ENCODE measurements around the gene PRDM2. TPM values are rescaled to one million over a fixed set of nuclear protein-coding genes. Genes with fewer than 3 reads are reported as not detected.

Gene PRDM2
- total RNA-seq, 4 donors from 2014 or later: 54.4 to 99.1 (median 63.1) TPM

- 83% methylated on average over 2 of the region's 2 CpGs for WGBS
- H3K27ac ChIP-seq: no peak overlapping the region
- H3K4me1 ChIP-seq: no peaks in the 10 kb centered on the region
These were observed 171.4 kb downstream of the PRDM2 start for GRCh38 chr1:13871413-13871812.

GRCh38 chr1:13871886-13872285, 171.9 kb downstream of the PRDM2 start:
- WGBS: 87% methylated on average over 3 of the region's 3 CpGs
- Histone ChIP-seq H3K36me3 (no peaks in the 10 kb centered on the region), H3K27ac (no peak overlapping the region), H3K4me1 (no peaks in the 10 kb centered on the region), H3K27me3 (peaks cover 3% of the 10 kb centered on the region), H3K9me3 (no peaks in the 10 kb centered on the region), H3K4me3 (no peak overlapping the region)
- no peak for DNase-seq (ENCODE audit: low spot score in 2 of 2)
- TF ChIP-seq EP300 (IDR thresholded peaks at IDR 0.05) (no peak), CTCF (IDR thresholded peaks at IDR 0.05) (no peak)

More at GRCh38 chr1:13871413-13871812, 171.4 kb downstream of the PRDM2 start:
- TF ChIP-seq POLR2AphosphoS5 (IDR thresholded peaks at IDR 0.05) (no peak), CTCF (IDR thresholded peaks at IDR 0.05) (no peak), POLR2A (IDR thresholded peaks at IDR 0.05) (no peak), EP300 (IDR thresholded peaks at IDR 0.05) (no peak)
- no peaks in the 10 kb centered on the region for H3K36me3 ChIP-seq
- no peaks in the 10 kb centered on the region for H3K9me3 ChIP-seq
- no peak for DNase-seq (ENCODE audit: low spot score in 2 of 2)
- no peak overlapping the region for H3K4me3 ChIP-seq
- H3K27me3 ChIP-seq: peaks cover 3% of the 10 kb centered on the region

- no peaks in the 10 kb centered on the region for H3K36me3 ChIP-seq
- H3K4me3 ChIP-seq: no peak overlapping the region
- 70% methylated on average over 6 of the region's 6 CpGs for WGBS
- TF ChIP-seq POLR2AphosphoS5 (IDR thresholded peaks at IDR 0.05): no peak
- TF ChIP-seq CTCF (IDR thresholded peaks at IDR 0.05): no peak
- TF ChIP-seq POLR2A (IDR thresholded peaks at IDR 0.05): no peak
- no peak for TF ChIP-seq EP300 (IDR thresholded peaks at IDR 0.05)
- H3K4me1 ChIP-seq: no peaks in the 10 kb centered on the region
- H3K27ac ChIP-seq: no peak overlapping the region
- DNase-seq (ENCODE audit: low spot score in 2 of 2): no peak
- peaks cover 6% of the 10 kb centered on the region for H3K27me3 ChIP-seq
- H3K9me3 ChIP-seq: no peaks in the 10 kb centered on the region
These were observed 173.0 kb downstream of the PRDM2 start for GRCh38 chr1:13873032-13873431.

Other genes with a start within 250 kb of the PRDM2 start
- gene LRRC38, start 186.2 kb upstream of the PRDM2 start, total RNA-seq: 1 to 10 TPM in 3 of 4 donors, under 1 TPM in 1; 0.45 to 6.3 (median 3.1) TPM
- gene PDPN, start 116.4 kb upstream of the PRDM2 start, total RNA-seq: 10 to 100 TPM; 21.4 to 46.6 (median 29.1) TPM

Measured in suprapubic skin (tissue), 4 donors.